ACC112 (cell line): Measurements from ENCODE around the gene EXOSC5.

ENCODE experiments used
- H2AFZ ChIP-seq: fragments of 200-600 bp; sonication (generic); one replicate; pipeline ENCODE4 v1.6.0; 2017; ENCODE audit warnings: antibody characterized with exemption, low read length; ENCODE audit not compliant: unreplicated experiment
- H3K27ac ChIP-seq: fragments of 200-600 bp; sonication (generic); 2 replicates; pipeline ENCODE4 v1.5.1; 2014; ENCODE audit warnings: low read depth, mild to moderate bottlenecking, antibody characterized with exemption, low read length, moderate library complexity
- H3K27me3 ChIP-seq: fragments of 200-600 bp; sonication (generic); 2 replicates; pipeline ENCODE4 v1.6.1; 2014; ENCODE audit warnings: mild to moderate bottlenecking, antibody characterized with exemption, low read length, moderate library complexity, mixed read lengths; ENCODE audit not compliant: insufficient read depth
- H3K36me3 ChIP-seq: fragments of 200-600 bp; sonication (generic); 2 replicates; pipeline ENCODE4 v1.6.1; 2016; ENCODE audit warnings: mild to moderate bottlenecking, antibody characterized with exemption, low read length, moderate library complexity, mixed read lengths; ENCODE audit not compliant: insufficient read depth
- H3K4me1 ChIP-seq: fragments of 200-600 bp; sonication (generic); one replicate; pipeline ENCODE4 v1.6.1; 2016; ENCODE audit warnings: low read length, mixed read lengths; ENCODE audit not compliant: insufficient read depth, unreplicated experiment, control insufficient read depth
- H3K4me3 ChIP-seq: fragments of 200-600 bp; sonication (generic); 2 replicates; pipeline ENCODE4 v1.5.1; 2014; ENCODE audit warnings: mild to moderate bottlenecking, low read depth, low read length
- H3K79me2 ChIP-seq: fragments of 200-600 bp; sonication (generic); one replicate; pipeline ENCODE4 v1.6.0; 2016; ENCODE audit warnings: low read length; ENCODE audit not compliant: control insufficient read depth, unreplicated experiment, insufficient read depth

EXOSC5 gene

DNA sequence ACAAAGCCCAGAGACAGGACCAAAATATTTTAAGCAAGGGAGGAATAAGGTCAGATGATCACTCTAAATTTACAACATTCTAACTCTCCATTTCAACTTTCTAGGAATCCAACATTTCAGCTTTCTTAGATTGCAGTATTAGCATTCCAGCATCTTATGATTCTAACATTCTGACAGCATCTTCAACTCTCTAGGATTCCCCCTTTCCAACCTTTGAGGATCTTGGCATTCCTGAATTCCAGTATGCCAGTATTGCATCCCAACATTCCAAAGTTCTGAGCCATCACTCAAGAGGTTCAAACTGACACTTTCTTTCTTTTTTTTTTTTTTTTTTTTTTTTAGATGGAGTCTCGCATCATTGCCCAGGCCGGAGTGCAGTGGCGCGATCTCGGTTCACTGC is 57.2 kb downstream of the EXOSC5 start:
- H3K4me3 ChIP-seq, result no peak overlapping the region
- no peaks in the 10 kb centered on the region for H3K27me3 ChIP-seq
- H2AFZ ChIP-seq, result no peak overlapping the region
- no peak overlapping the region for H3K27ac ChIP-seq
- H3K4me1 ChIP-seq, result peaks cover 3% of the 10 kb centered on the region
- no peaks in the 10 kb centered on the region for H3K79me2 ChIP-seq
- H3K36me3 ChIP-seq, result peaks cover 5% of the 10 kb centered on the region; the same call in 1 of the 2 replicates
